HCT116 (cell line): ENCODE results near the gene ENTPD8. TPM values are rescaled to one million over a fixed set of nuclear protein-coding genes. Genes with fewer than 3 reads are reported as not detected.

Source experiments
- microRNA-seq: library from miRNA; unstranded; fragments of <30 nt; microRNA quantifications from one replicate; pipeline ENCODE4, GENCODE V29; 2016; ENCODE audit warnings: borderline number of aligned reads
- total RNA-seq: library from RNA; stranded (reverse); gene quantifications from one replicate; pipeline ENCODE4 v1.2.1, GENCODE V29; 2021; ENCODE audit not compliant: unreplicated experiment

ENTPD8 gene
- total RNA-seq, 1 experiment from 2014 or later, result 1.7 TPM

Small RNA genes within 50 kb of the gene (microRNA-seq; reads per million reads assigned to microRNA genes)
- 5.2 reads per million, percentile 11 among the genes with 10 or more reads in this experiment for gene MIR7114

Other genes starting within 250 kb of the ENTPD8 start
- gene TPRN, start 240.6 kb downstream of the ENTPD8 start, total RNA-seq, result 24.9 TPM
- gene TMEM203, start 235.7 kb downstream of the ENTPD8 start, total RNA-seq, result 45.0 TPM
- 28.4 TPM for gene NDOR1, start 235.7 kb downstream of the ENTPD8 start, total RNA-seq
- gene RNF208, start 219.1 kb downstream of the ENTPD8 start, total RNA-seq, result 26.1 TPM
- gene CYSRT1, start 216.2 kb downstream of the ENTPD8 start, total RNA-seq, result 4.3 TPM
- 0.30 TPM for gene RNF224, start 213.9 kb downstream of the ENTPD8 start, total RNA-seq
- gene SLC34A3, start 210.5 kb downstream of the ENTPD8 start, total RNA-seq, result 0.15 TPM
- gene TUBB4B, start 200.1 kb downstream of the ENTPD8 start, total RNA-seq, result 502 TPM
- gene STPG3, start 190.1 kb downstream of the ENTPD8 start, total RNA-seq, result not detected
- 86.4 TPM for gene NELFB, start 186.0 kb downstream of the ENTPD8 start, total RNA-seq
- gene TOR4A, start 163.6 kb downstream of the ENTPD8 start, total RNA-seq, result 34.0 TPM
- 22.2 TPM for gene NRARP, start 139.1 kb downstream of the ENTPD8 start, total RNA-seq
- 25.4 TPM for gene EXD3, start 18.2 kb downstream of the ENTPD8 start, total RNA-seq
- 13.2 TPM for gene NOXA1, start 18.0 kb downstream of the ENTPD8 start, total RNA-seq
- 81.9 TPM for gene NSMF, start 18.0 kb upstream of the ENTPD8 start, total RNA-seq
- 1.8 TPM for gene PNPLA7, start 109.0 kb upstream of the ENTPD8 start, total RNA-seq
- gene MRPL41, start 110.5 kb upstream of the ENTPD8 start, total RNA-seq, result 69.5 TPM
- gene DPH7, start 137.6 kb upstream of the ENTPD8 start, total RNA-seq, result 54.4 TPM
- 57.4 TPM for gene ZMYND19, start 149.2 kb upstream of the ENTPD8 start, total RNA-seq
- gene ARRDC1, start 164.3 kb upstream of the ENTPD8 start, total RNA-seq, result 82.8 TPM
- gene EHMT1, start 177.6 kb upstream of the ENTPD8 start, total RNA-seq, result 86.1 TPM